HepG2 (cell line): ENCODE data around the gene FMR1. TPM values are rescaled to one million over a fixed set of nuclear protein-coding genes. Genes with fewer than 3 reads are reported as not detected.

Source experiments
- ASH2L ChIP-seq: fragments of 300-600, 200-600 bp; sonication (generic); IDR thresholded peaks from 2 replicates; pipeline ENCODE4 v1.7.0; 2017; ENCODE audit warnings: low read depth, mild to moderate bottlenecking, moderate library complexity, mixed read lengths, low read length; ENCODE audit not compliant: insufficient read length
- ATF1 ChIP-seq: IDR thresholded peaks from 2 replicates; pipeline ENCODE4 v1.6.1; 2016; ENCODE audit warnings: mild to moderate bottlenecking, control low read depth
- CEBPG ChIP-seq: IDR thresholded peaks from 2 replicates; pipeline ENCODE4 v1.6.1; 2016
- CREM ChIP-seq, 2 experiments: sonication (generic) in 1 of 2; formaldehyde crosslinking in 1 of 2; IDR thresholded peaks; 2 replicates each; pipeline versions ENCODE4 v1.4.0 to v1.6.1; 2016 to 2020; ENCODE audit warnings: antibody characterized with exemption in 1 of 2, mild to moderate bottlenecking in 1 of 2, missing genetic modification reagents in 1 of 2
- DNMT3B ChIP-seq: conservative IDR thresholded peaks from 2 replicates; pipeline ENCODE4 v1.6.1; 2016; ENCODE audit warnings: missing biosample characterization, control low read depth
- ELF1 ChIP-seq: sonication (generic); formaldehyde crosslinking; IDR thresholded peaks from 2 replicates; pipeline ENCODE4 v1.4.0; 2020; ENCODE audit warnings: missing genetic modification reagents
- EP300 ChIP-seq, 3 experiments: sonication (generic) in 1 of 3; formaldehyde crosslinking in 1 of 3; IDR thresholded peaks; 2 replicates each; pipeline versions ENCODE4 v1.5.1 to v1.6.1; 2011 to 2020; ENCODE audit warnings: low read depth in 2 of 3, low read length in 2 of 3, borderline replicate concordance in 1 of 3, improper control_type of control experiment in 1 of 3, mild to moderate bottlenecking in 1 of 3, missing genetic modification reagents in 1 of 3, moderate library complexity in 1 of 3
- FOXJ3 ChIP-seq: sonication (generic); formaldehyde crosslinking; IDR thresholded peaks from 2 replicates; pipeline ENCODE4 v1.4.0; 2020; ENCODE audit warnings: missing genetic modification reagents, mild to moderate bottlenecking, borderline replicate concordance
- FOXK1 ChIP-seq: sonication (generic); formaldehyde crosslinking; IDR thresholded peaks from 2 replicates; pipeline ENCODE4 v1.4.0; 2020; ENCODE audit warnings: low read depth, missing genetic modification reagents, borderline replicate concordance
- HDAC2 ChIP-seq: sonication (generic); formaldehyde crosslinking; IDR thresholded peaks from 2 replicates; pipeline ENCODE4 v1.4.0; 2020; ENCODE audit warnings: missing genetic modification reagents
- KDM3A ChIP-seq: IDR thresholded peaks from 2 replicates; pipeline ENCODE4 v1.6.1; 2018; ENCODE audit warnings: low read depth, missing compliant biosample characterization
- LCORL ChIP-seq, 2 experiments: fragments of 450-650 bp in 1 of 2; sonication (generic) in 1 of 2; formaldehyde crosslinking in 1 of 2; IDR thresholded peaks; 2 replicates each; pipeline versions ENCODE4 v1.5.0 to v1.6.1; 2017 to 2020; ENCODE audit warnings: antibody characterized with exemption in 1 of 2, missing genetic modification reagents in 1 of 2
- TGIF2 ChIP-seq: IDR thresholded peaks from 2 replicates; pipeline ENCODE4 v1.6.1; 2016; ENCODE audit warnings: control low read depth, missing compliant biosample characterization
- TRIM24 ChIP-seq: sonication (generic); formaldehyde crosslinking; IDR thresholded peaks from 2 replicates; pipeline ENCODE4 v1.8.0; 2022; ENCODE audit warnings: mild to moderate bottlenecking, missing genetic modification reagents
- ZNF264 ChIP-seq: sonication (generic); formaldehyde crosslinking; IDR thresholded peaks from 2 replicates; pipeline ENCODE4 v1.4.0; 2020; ENCODE audit warnings: missing genetic modification reagents
- ZNF292 ChIP-seq: sonication (generic); formaldehyde crosslinking; IDR thresholded peaks from 2 replicates; pipeline ENCODE4 v1.8.1; 2022; ENCODE audit warnings: mild to moderate bottlenecking, low read depth, missing genetic modification reagents, borderline replicate concordance
- ZNF614 ChIP-seq: IDR thresholded peaks from 2 replicates; pipeline ENCODE4 v1.6.1; 2018; ENCODE audit warnings: missing biosample characterization, missing genetic modification reagents, inconsistent platforms, borderline replicate concordance
- polyA plus RNA-seq, 8 experiments: library from polyadenylated mRNA; depleted of rRNA in 3 of 8; stranded (reverse) in 7 of 8; unstranded in 1 of 8; fragments of >200 nt; fragmentation: Illumina TruSeq in 4 of 8; extraction: Trizol in 4 of 8; gene quantifications; 2 replicates each; pipeline versions ENCODE4 v1.2.1 to v1.2.3, GENCODE V29; 2011 to 2016; ENCODE audit warnings: low read depth in 4 of 8, missing spikeins in 1 of 8, mixed read lengths in 1 of 8; ENCODE audit not compliant: insufficient read depth in 1 of 8
- total RNA-seq, 5 experiments: library from RNA; depleted of rRNA; stranded (reverse); fragments of >200 nt; fragmentation: Illumina TruSeq; extraction: Trizol; gene quantifications; 2 replicates each; pipeline ENCODE4 v1.2.3, GENCODE V29; 2016; ENCODE audit warnings: low read depth in 1 of 5
- TF ChIP-seq, protein P1 (sequence below): sonication (generic); formaldehyde crosslinking; IDR thresholded peaks from 2 replicates; pipeline ENCODE4 v1.8.0; 2022; ENCODE audit warnings: mild to moderate bottlenecking, missing genetic modification reagents; ENCODE audit not compliant: insufficient replicate concordance
- TF ChIP-seq, protein P2 (sequence below): sonication (generic); formaldehyde crosslinking; conservative IDR thresholded peaks from 2 replicates; pipeline ENCODE4 v1.4.0; 2020; ENCODE audit warnings: mild to moderate bottlenecking, missing genetic modification reagents, moderate library complexity
- TF ChIP-seq, protein P3 (sequence below): IDR thresholded peaks from 2 replicates; pipeline ENCODE4 v1.6.1; 2018; ENCODE audit warnings: missing genetic modification reagents, mild to moderate bottlenecking, missing compliant biosample characterization

FMR1 gene
- total and polyA plus RNA-seq, 2 of the 13 experiments (the other 11 are each of a cell fraction or from before 2014, with no cell fraction given), result 27.8 to 49.6 TPM

DNA sequence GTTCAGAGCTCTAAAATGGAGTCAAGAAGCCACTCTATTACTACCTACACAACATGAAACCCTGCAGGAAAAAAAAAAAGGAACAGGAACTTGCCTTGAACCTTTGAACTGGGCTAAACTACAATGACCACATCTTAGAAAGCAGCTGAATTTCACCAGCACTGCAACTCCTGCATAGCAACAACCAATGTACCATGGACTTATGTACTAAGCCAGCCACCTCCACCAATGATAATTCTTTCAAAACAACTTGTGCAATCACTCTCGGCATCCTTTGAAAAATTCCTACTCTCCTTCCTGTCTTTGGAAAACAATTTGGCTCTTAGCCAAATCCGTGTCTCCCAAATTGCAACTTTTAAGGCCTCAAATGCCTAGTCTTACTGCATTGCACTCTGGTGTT lies 26.8 kb upstream of the FMR1 start (continued):
- TF ChIP-seq TGIF2 (CRISPR knock-in tag) (0 out of 2 replicates have a peak, but pooled peaks have one; percentile 22), ATF1 (CRISPR knock-in tag) (peak; percentile 51; the same call in 1 of the 2 replicates), CREM (IDR thresholded peaks at IDR 0.05) (peak; percentile 69), CREM (CRISPR knock-in tag; IDR thresholded peaks at IDR 0.05) (no peak), EP300 (IDR thresholded peaks at IDR 0.05; ENCODE audit: low read depth in 2 of 2, low read length in 2 of 2) (peak; percentile 14 to 96; a peak in 2 of 4 replicates), EP300 (CRISPR knock-in tag; IDR thresholded peaks at IDR 0.05; ENCODE audit: borderline replicate concordance) (peak; percentile 86), ASH2L (peak; percentile 68), FOXK1 (CRISPR knock-in tag) (peak; percentile 84; the same call in 1 of the 2 replicates), CEBPG (CRISPR knock-in tag) (peak; percentile 91), ZNF614 (CRISPR knock-in tag) (peak; percentile 62; the same call in 1 of the 2 replicates), ZNF292 (peak; percentile 30; the same call in 1 of the 2 replicates), LCORL (IDR thresholded peaks at IDR 0.05) (peak; percentile 90), LCORL (CRISPR knock-in tag; IDR thresholded peaks at IDR 0.05) (peak; percentile 47; the same call in 1 of the 2 replicates), FOXJ3 (peak; percentile 83; the same call in 1 of the 2 replicates), KDM3A (no peak), HDAC2 (CRISPR knock-in tag) (peak; percentile 62), ZNF264 (CRISPR knock-in tag) (0 out of 2 replicates have a peak, but pooled peaks have one; percentile 22), DNMT3B (no peak), ELF1 (CRISPR knock-in tag) (peak; percentile 60), TRIM24 (CRISPR knock-in tag) (peak; percentile 78; the same call in 1 of the 2 replicates)
- TF ChIP-seq, protein P1, sequence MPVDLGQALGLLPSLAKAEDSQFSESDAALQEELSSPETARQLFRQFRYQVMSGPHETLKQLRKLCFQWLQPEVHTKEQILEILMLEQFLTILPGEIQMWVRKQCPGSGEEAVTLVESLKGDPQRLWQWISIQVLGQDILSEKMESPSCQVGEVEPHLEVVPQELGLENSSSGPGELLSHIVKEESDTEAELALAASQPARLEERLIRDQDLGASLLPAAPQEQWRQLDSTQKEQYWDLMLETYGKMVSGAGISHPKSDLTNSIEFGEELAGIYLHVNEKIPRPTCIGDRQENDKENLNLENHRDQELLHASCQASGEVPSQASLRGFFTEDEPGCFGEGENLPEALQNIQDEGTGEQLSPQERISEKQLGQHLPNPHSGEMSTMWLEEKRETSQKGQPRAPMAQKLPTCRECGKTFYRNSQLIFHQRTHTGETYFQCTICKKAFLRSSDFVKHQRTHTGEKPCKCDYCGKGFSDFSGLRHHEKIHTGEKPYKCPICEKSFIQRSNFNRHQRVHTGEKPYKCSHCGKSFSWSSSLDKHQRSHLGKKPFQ (CRISPR knock-in tag), result no peak
- TF ChIP-seq, protein P2, sequence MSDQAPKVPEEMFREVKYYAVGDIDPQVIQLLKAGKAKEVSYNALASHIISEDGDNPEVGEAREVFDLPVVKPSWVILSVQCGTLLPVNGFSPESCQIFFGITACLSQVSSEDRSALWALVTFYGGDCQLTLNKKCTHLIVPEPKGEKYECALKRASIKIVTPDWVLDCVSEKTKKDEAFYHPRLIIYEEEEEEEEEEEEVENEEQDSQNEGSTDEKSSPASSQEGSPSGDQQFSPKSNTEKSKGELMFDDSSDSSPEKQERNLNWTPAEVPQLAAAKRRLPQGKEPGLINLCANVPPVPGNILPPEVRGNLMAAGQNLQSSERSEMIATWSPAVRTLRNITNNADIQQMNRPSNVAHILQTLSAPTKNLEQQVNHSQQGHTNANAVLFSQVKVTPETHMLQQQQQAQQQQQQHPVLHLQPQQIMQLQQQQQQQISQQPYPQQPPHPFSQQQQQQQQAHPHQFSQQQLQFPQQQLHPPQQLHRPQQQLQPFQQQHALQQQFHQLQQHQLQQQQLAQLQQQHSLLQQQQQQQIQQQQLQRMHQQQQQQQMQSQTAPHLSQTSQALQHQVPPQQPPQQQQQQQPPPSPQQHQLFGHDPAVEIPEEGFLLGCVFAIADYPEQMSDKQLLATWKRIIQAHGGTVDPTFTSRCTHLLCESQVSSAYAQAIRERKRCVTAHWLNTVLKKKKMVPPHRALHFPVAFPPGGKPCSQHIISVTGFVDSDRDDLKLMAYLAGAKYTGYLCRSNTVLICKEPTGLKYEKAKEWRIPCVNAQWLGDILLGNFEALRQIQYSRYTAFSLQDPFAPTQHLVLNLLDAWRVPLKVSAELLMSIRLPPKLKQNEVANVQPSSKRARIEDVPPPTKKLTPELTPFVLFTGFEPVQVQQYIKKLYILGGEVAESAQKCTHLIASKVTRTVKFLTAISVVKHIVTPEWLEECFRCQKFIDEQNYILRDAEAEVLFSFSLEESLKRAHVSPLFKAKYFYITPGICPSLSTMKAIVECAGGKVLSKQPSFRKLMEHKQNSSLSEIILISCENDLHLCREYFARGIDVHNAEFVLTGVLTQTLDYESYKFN, result peak; percentile 91
- TF ChIP-seq, protein P3, sequence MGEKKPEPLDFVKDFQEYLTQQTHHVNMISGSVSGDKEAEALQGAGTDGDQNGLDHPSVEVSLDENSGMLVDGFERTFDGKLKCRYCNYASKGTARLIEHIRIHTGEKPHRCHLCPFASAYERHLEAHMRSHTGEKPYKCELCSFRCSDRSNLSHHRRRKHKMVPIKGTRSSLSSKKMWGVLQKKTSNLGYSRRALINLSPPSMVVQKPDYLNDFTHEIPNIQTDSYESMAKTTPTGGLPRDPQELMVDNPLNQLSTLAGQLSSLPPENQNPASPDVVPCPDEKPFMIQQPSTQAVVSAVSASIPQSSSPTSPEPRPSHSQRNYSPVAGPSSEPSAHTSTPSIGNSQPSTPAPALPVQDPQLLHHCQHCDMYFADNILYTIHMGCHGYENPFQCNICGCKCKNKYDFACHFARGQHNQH, result peak; percentile 82; the same call in 1 of the 2 replicates
